GM18502 (cell line): ENCODE results near the gene PROSER3.

Experiments
- ATAC-seq: cut with Tn5 transposase; IDR thresholded peaks from one replicate; pipeline ENCODE4 v1.9.1; 2021; ENCODE audit warnings: mild to moderate bottlenecking; ENCODE audit not compliant: unreplicated experiment, poor library complexity

Gene PROSER3

DNA sequence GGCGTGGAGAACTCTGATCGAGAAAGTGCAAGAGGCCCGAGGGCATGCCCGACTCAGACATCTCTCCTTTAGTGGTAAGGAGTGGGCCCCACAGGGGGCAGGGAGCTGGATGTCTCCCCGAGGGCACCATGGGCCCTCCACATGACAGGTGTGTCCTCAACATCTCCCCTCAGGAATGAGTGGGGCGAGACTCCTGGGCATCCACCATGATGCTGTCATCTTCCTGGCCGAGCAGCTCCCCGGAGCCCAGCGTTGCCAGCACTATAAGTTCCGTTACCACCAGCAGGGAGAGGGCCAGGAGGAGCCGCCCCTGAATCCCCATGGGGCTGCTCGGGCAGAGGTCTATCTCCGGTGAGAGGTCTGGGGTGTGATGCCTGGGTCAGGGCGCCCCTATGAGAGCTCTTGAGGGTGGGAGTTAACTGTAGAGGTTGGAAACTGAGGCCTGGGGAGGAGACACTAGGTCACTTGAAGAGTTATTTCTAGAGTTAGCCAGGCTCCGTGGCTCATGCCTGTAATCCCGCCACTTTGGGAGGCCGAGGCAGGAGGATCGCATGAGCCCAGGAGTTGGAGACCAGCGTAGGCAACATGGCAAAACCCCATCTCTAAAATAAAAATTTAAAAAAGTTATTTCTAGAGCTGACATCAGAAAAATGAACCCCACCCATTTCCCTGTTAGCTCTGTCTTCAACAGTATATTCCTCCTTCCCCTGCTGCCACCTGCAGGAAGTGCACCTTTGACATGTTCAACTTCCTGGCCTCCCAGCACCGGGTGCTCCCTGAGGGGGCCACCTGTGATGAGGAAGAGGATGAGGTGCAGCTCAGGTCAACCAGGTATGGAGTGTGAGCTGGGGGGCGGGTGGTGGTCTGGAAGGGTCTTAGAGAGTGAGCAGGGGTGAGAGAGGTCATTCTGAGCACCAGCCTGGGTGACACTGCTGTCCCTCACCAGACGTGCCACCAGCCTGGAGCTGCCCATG, 20.8 kb upstream of the PROSER3 start:
- no peak for ATAC-seq

DNA sequence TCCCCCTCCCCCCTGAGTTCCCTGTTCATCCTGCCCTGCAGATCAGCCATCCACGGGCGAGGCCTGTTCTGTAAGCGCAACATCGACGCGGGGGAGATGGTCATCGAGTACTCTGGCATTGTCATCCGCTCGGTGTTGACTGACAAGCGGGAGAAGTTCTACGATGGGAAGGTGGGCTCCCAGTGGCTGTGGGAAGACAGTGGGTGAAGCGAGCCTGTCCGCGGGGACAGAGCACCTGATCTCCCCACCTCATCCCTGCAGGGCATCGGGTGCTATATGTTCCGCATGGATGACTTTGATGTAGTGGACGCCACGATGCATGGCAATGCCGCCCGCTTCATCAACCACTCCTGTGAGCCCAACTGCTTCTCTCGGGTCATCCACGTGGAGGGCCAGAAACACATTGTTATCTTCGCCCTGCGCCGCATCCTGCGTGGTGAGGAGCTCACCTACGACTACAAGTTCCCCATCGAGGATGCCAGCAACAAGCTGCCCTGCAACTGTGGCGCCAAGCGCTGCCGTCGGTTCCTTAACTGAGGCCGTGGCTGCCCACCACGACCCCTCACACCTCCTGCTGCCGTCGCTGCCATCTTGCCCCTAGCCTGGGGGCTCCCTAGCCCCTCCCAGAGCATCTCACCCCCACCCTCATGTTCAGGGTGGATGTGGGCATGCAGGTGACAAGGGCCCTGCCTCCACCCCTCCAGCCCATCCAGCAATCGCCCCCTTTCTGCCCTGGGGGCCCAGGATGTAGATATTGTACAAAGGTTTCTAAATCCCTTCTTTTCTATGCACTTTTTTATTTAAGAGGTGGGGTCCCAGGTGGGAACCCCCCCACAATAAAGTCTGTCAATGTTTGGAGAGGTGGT, 19.7 kb upstream of the PROSER3 start:
- no peak for ATAC-seq

DNA sequence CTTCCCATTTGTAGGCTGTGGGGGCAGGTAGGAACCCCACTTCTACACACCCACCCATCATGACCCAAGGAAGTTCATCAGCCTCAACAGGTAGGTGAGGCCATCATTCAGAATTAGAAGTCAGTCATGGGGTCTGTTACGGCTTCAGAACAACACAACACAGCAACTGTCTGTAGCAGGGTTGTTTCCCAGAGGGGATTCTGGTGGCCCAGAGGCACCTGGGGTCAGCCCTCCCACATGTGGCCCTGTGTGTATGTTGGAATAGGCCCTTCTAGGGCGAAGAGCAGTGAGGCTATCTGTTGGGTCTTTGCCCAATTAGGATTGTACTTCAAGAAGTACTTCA, 19.1 kb upstream of the PROSER3 start:
- no peak for ATAC-seq

DNA sequence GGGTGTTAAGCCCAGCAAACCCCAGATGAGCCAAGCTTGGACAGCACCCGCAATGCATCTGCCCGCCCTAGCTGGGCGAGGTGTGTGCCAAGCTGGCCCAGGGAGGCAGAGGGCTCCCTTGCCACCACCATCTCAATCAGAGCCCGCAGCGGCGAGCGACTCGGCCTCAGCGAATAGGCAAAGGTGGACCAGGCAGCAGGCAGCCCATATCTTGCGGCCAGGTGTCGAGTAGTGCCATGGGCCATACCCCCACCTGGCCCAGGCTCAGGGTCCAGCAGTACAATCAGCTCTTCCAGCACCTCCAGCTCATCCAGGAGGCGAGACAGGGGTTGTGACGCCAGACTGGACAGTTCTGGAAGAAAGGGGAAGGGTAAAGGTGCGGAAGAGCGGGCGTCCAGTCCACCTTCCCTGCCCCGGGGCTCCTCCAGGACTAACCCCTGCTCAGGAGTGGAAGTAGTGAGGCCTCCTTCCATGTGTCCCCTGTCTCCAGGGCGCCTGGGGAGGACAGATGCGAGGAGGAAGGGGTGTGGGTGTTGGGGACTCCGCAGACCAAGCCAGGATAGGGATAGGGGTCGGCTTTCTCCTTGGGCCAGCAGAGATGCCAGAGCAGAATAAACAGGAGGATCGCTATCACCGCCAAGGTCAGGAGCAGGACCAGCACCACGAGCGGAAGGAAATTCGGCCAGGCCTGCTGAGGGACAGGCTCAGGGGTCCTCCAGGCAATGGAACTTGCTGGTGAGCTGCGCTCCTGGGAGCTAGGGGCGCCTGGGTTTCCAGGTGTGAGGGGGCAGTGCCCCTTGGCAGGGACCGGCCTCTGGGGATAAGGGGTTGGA, 18.5 kb upstream of the PROSER3 start:
- ATAC-seq: no peak

DNA sequence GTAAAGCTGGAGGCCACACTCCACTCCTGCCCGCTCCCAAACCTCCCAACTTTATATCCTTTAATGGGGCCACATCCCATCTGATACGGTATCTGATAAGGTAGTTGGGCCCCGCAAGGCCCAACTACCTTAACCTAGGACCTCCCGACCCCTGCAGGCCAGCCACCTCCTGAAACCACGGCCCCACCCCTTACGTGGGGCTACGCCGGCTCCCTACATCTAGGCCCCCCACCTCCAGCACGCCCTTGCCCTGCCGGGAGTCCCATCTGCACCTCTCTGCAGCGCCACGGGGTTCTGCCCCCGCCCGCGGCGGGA, 17.9 kb upstream of the PROSER3 start:
- ATAC-seq: peak; percentile 16

DNA sequence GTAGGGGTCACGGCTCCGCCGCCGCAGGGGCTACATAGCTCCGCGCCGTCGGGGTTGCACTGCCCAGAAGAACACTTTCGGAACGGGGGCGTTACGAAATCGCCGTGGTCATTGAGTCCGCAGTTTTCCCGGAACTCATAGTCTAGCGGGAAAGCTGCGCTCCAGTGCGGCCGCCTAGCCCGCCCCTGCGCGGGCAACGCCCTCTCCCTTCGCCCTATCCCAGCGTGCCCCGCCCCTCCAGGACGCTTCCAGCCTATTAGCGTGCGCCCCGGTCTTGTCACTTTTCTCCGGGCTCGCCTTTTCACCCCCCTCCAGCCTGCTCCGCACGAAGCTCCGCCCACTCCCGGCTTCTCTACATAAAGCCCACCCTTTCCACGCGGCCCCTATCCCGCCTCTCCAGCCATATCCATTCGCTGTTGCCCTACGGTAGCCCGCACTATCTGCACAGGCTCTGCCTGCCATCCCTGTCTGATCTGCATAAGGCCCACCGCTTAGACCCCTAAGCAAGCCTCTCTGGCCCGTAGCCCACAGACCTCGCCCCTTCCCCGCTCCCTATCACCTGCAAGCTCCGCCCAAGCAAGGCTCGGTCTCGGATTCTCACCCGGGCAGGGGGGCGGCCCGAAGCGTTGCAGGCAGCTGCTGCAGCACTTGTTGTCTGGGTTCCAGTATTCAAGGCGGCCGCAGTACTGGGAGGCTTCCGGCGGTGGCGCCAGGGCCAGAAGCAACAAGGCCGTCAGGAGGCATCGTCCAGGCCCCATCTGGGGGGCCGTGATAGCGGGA, 17.4 kb upstream of the PROSER3 start:
- ATAC-seq: peak; percentile 58

DNA sequence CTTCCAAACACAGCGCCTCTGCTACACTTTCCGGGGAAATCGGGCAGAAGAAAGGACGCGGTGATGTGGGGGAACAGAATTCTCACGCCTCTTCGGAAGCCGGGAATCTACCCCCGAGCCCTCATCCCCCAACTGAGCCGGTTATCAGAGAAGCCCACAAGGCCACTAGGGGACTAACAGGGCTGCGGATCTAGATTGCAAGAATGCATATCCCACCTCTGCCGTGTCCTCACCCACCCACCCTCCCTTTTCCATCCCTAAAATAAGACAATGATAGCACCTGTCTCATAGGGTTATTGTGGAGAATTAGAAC, 16.8 kb upstream of the PROSER3 start:
- no peak for ATAC-seq

DNA sequence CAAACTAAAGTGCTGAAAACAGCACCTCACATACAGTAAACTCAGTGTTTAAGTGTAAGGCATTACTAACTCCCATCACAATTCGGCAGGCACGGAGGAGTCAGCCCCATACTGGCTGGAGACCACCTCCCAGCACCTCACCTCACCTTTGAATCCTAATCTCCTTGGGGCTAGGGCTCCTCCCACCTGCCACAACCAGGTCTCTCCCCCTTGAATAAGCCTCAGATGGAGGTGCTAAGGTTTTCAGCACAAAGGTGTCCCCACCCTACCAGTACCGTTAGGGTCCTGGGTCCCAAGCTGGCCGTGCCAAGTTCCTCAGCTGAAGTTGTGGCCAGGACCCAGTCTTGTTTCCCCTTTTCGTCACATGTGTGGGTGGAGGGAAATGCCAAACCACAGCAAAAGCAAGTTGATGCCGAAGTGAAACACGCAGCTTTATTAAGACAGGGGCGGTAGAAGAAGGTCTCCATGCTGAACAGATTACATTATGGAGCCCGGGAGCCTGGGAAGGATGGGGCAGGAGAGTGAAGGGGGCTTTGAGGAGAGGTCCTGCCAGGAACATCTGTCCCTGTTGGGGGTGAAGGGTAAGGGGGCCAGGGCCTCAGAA, 15.8 kb upstream of the PROSER3 start, which contains the start of gene IGFLR1:
IGFLR1 (minus strand) TSS at position 332 of the 604 bp plus-strand sequence. CDS start 1,272 bp downstream, outside the sequence.
- ATAC-seq: no peak

DNA sequence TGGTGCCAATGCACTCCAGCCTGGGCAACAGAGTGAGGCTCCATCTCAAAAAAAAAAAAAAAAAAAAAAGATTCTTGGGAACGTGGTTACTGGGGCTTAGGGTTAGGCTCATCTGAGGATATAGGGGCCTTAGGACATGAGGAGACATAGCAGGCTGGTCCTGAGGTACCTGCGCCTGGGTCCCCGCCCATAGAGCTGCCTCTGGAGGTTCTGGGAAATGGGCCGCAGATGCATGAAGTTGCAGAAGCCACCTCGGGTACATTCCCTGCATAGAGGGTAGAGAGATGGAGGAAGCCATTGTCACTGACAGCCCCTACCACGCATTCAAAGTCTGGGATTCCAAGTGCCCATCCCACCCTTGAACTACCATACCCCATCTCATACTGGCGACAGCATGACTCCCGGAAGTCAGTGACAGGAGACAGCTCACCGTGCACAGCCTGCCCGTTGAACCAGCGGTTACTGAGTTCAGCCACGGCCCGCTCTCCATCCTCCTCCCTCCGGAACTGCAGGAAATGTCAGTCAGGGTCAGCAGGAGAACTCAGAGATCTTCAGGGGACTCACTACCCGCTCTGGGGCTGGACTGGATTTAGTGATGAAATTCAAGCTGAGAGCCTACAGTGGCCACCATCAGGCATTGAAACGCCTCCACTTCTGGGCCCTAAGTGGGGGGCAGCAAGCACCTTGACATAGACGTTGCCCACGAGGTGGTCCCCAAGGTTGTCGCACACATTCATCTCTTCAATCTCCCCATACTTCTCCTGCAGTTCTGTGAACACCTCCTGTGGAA, 14.1 kb upstream of the PROSER3 start:
- ATAC-seq: no peak

DNA sequence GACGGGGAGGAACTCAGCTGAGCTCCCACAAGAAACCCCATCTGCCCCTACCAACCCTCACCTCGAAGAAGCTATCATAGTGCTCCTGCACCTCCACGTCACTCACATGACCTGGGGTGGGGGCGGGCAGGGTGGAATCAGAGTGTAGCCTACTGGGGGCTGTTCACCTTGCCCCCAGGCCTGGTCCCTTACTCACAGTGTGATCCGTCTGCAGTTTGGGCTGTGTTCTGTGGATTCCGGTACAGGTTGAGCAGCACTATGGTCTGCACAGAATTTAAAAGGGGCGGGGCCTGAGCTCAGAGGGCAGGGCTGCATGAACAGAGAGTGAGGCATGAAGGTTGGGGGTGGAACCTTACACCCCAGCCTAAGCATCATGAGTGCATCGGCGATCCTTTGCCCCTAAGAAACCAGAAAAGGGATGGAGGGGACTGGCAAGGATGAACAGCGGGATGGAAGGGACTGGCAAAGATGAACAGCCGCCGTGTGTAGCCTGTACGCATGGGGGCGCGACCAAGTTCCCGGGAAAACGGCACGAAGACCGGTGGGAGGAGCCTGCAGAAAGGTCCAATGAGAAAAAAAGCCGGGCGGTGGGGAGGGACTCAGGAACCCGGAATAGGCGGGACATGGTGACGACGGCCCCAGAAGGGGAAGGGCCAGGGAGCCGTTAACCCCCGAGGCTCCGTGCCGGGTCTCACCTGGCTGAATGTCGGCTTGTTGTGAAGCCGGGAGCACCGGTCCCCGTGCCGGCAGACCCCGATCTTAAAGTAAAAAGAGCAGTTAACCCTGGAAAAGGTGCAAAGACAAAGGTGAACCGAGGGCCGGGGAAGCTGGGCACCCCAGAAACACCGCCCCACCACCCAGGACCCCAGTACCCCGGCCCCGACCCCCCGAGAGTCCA, 13.3 kb upstream of the PROSER3 start:
- peak; percentile 40 for ATAC-seq

DNA sequence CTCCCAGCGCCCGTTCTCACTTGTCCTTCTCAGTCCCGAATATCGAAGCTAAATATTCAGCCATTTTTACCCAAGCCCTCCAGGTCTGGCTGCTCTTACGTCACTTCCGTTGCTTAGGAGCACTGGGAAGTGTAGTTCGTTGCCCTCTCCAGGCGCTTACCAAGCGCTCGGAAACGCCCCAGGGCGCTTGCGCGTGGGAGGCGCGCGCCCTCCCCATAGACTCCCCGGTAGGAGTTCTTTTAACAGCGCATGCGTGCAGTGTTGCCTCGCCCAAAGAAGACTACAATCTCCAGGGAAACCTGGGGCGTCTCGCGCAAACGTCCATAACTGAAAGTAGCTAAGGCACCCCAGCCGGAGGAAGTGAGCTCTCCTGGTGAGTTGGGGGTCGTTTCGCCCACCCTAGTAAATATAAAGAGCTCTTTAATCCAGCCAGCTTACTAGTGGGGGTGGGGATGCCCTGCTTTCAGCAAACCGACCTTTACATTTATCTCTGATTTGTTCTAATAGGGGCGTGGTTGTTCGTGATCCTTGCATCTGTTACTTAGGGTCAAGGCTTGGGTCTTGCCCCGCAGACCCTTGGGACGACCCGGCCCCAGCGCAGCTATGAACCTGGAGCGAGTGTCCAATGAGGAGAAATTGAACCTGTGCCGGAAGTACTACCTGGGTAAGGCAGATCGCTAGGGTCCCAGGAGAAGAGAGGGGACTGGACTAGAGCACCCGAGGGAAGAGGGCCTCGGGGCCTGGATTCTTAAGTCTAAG, 12.5 kb upstream of the PROSER3 start, which contains the start of the genes PSENEN and U2AF1L4:
PSENEN (plus strand) TSS at position 324 of the 759 bp plus-strand sequence; CDS start at position 604, 280 bp downstream.
U2AF1L4 (minus strand) TSS at position 91 of the 759 bp plus-strand sequence; CDS start at position 64, 27 bp downstream.
- peak; percentile 47 for ATAC-seq

DNA sequence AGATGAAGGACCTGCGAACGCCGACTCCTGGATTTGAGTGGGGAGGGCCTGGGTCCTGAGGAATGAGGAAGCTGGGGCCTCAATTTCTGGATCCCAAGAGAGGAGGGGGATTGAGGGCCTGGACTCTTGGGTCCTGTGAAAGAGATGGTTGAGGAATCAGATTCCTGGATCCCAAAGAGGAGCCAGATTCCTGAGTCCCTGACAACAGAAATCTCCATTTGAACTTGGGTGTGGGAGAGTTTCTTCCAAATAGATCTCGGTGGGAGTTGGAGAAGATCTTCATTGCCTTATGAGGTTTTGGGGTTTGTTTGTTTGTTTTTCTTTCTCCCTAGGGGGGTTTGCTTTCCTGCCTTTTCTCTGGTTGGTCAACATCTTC, 11.9 kb upstream of the PROSER3 start:
- ATAC-seq: no peak

DNA sequence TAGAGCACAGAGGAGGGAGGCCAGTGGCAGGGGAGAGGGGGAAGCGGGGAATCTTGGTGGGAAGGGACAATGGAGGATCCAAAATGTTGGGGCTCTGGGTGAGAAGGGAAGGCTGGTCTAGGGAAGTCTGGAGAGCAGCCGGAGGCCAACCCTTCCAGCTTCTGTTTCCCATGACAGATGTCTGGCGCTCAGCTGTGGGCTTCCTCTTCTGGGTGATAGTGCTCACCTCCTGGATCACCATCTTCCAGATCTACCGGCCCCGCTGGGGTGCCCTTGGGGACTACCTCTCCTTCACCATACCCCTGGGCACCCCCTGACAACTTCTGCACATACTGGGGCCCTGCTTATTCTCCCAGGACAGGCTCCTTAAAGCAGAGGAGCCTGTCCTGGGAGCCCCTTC, 11.4 kb upstream of the PROSER3 start:
- ATAC-seq: no peak

DNA sequence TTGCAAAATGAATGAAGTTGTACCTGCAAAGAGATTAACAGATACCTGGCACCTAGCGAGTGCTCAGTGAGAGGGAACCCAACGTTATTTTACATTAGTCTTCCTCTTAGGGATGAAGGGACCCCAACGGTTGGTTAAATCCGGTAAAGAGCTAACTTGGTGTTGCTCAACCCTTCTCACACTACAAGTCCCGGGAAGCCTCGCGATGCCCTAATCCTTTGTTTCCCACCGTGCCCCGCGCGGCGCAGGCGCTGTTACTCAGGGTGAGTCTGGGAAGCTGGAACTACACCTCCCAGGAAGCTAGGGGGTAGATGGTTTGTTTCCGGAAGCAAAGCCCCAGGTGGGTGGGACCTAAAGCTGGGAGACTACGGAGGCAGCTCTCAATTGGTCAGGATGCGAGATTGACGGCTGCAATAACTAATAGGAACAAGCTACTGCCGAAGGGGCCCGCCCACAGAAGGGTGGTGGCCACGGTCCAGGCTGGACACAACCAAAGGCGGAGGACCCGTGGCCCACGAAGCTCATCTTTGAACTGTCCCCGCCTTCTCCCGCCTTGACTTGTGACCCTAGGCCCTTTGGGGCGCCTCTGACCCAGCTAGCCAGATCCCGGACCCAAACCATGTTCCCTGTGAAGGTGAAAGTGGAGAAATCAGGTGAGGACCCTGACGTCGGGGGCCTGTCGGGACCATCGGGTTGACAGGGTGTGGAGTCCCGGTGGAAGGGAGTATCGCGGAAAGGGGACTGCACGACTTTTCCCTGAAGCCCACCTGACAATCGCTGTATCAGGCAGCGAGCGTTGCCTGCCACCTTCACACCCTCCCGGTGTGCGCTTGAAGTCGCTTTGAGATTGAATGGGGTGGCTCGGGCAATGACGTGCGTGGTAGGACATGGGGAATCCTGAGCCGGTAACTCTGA, 9.6 kb upstream of the PROSER3 start, which contains the start of gene LIN37:
LIN37 (plus strand) TSS at position 471 of the 915 bp plus-strand sequence; CDS start at position 620, 149 bp downstream.
- peak; percentile 70 for ATAC-seq

DNA sequence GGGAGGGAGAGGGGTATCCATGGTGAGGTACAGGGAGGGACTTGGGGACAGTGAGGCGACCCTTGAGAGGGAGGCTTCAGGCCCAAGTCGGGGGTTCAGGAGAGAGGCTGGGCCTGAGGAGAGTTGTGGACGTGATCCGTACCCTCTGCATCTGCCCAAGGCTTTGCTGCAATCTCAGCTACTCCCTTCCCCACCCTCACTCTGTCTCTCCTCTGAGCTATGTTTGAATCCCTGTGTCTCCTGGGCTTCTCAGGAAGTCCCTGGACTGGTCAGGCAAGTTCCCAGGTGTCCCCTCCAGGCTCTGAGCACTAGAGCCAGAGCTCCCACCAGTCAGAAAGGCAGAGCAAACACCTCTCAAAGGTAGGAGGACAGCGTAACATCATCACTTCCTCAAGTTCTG, 7.8 kb upstream of the PROSER3 start:
- ATAC-seq: no peak
